GM18870 (cell line): ENCODE data around the gene RHBDL3.

ENCODE experiments used
- ATAC-seq: cut with Tn5 transposase; IDR thresholded peaks from one replicate; pipeline ENCODE4 v1.9.1; 2021; ENCODE audit warnings: moderate library complexity; ENCODE audit not compliant: unreplicated experiment

The RHBDL3 gene

GRCh38 chr17:32266389-32267301, 1.0 kb downstream of the RHBDL3 start:
- no peak for ATAC-seq

- ATAC-seq: no peak
Measured at GRCh38 chr17:32267690-32268205, 2.1 kb downstream of the RHBDL3 start.

- no peak for ATAC-seq
Measured at GRCh38 chr17:32268734-32269288, 3.2 kb downstream of the RHBDL3 start.

GRCh38 chr17:32269377-32269776, 3.7 kb downstream of the RHBDL3 start:
- no peak for ATAC-seq

GRCh38 chr17:32271844-32272243, 6.2 kb downstream of the RHBDL3 start:
- ATAC-seq: no peak

- ATAC-seq: no peak
Measured at GRCh38 chr17:32274101-32274500, 8.5 kb downstream of the RHBDL3 start.

- no peak for ATAC-seq
Measured at GRCh38 chr17:32274643-32275042, 9.0 kb downstream of the RHBDL3 start.

GRCh38 chr17:32275060-32276042, 9.7 kb downstream of the RHBDL3 start:
- no peak for ATAC-seq

GRCh38 chr17:32276171-32276601, 10.6 kb downstream of the RHBDL3 start:
- no peak for ATAC-seq

GRCh38 chr17:32277284-32277683, 11.7 kb downstream of the RHBDL3 start:
- no peak for ATAC-seq

GRCh38 chr17:32278815-32279214, 13.2 kb downstream of the RHBDL3 start:
- ATAC-seq: no peak

GRCh38 chr17:32279891-32280716, 14.5 kb downstream of the RHBDL3 start:
- no peak for ATAC-seq

GRCh38 chr17:32281011-32281451, 15.4 kb downstream of the RHBDL3 start:
- ATAC-seq: no peak

- no peak for ATAC-seq
Measured at GRCh38 chr17:32283745-32284201, 18.1 kb downstream of the RHBDL3 start.

GRCh38 chr17:32285306-32285705, 19.7 kb downstream of the RHBDL3 start:
- ATAC-seq: no peak

GRCh38 chr17:32285746-32286517, 20.3 kb downstream of the RHBDL3 start:
- ATAC-seq: no peak

- ATAC-seq: no peak
Measured at GRCh38 chr17:32286518-32286900, 20.9 kb downstream of the RHBDL3 start.

GRCh38 chr17:32287804-32288511, 22.3 kb downstream of the RHBDL3 start:
- no peak for ATAC-seq

GRCh38 chr17:32288615-32289014, 23.0 kb downstream of the RHBDL3 start:
- no peak for ATAC-seq
